Lung (tissue), 12 donors: ENCODE results near the gene AUTS2. TPM values are rescaled to one million over a fixed set of nuclear protein-coding genes. Genes with fewer than 3 reads are reported as not detected.

Experiments used
- ATAC-seq: fragments of 200-7000 bp; cut with Tn5 transposase; one replicate; pipeline ENCODE4 v1.9.1; 2020; ENCODE audit warnings: moderate number of reproducible peaks; ENCODE audit not compliant: insufficient read depth, low FRiP score
- DNase-seq, 3 donors: peaks; one replicate each; pipeline ENCODE4 v3.0.0-alpha.2; 2013 to 2017
- H3K27ac ChIP-seq, 2 donors: one replicate each; pipeline ENCODE4 v1.5.1; 2013; ENCODE audit warnings: mild to moderate bottlenecking in 2 of 2, moderate library complexity in 2 of 2, control low read depth in 1 of 2, inconsistent platforms in 1 of 2, low read depth in 1 of 2, low read length in 1 of 2
- H3K27me3 ChIP-seq, 3 donors: one replicate each; pipeline ENCODE4 v1.5.1; 2013; ENCODE audit warnings: low read length in 2 of 3; ENCODE audit not compliant: control insufficient read depth in 3 of 3, insufficient read depth in 3 of 3
- H3K36me3 ChIP-seq, 4 donors: one replicate each; pipeline ENCODE4 v1.5.1; 2013; ENCODE audit warnings: low read length in 4 of 4, mild to moderate bottlenecking in 1 of 4, moderate library complexity in 1 of 4; ENCODE audit not compliant: control insufficient read depth in 4 of 4, insufficient read depth in 4 of 4
- H3K4me1 ChIP-seq, 5 donors: one replicate each; pipeline ENCODE4 v1.5.1; 2013; ENCODE audit warnings: low read length in 5 of 5, mild to moderate bottlenecking in 2 of 5, moderate library complexity in 1 of 5; ENCODE audit not compliant: control insufficient read depth in 5 of 5, insufficient read depth in 5 of 5
- H3K4me3 ChIP-seq: one replicate; pipeline ENCODE4 v1.5.1; 2013; ENCODE audit warnings: mild to moderate bottlenecking, control low read depth, moderate library complexity
- H3K9ac ChIP-seq, 2 donors: one replicate each; pipeline ENCODE4 v1.5.1; 2013; ENCODE audit warnings: low read length in 2 of 2, control low read depth in 1 of 2; ENCODE audit not compliant: insufficient read depth in 1 of 2
- H3K9me3 ChIP-seq, 4 donors: one replicate each; pipeline ENCODE4 v1.5.1; 2013; ENCODE audit warnings: low read length in 3 of 4, mild to moderate bottlenecking in 1 of 4, moderate library complexity in 1 of 4; ENCODE audit not compliant: control insufficient read depth in 4 of 4, insufficient read depth in 3 of 4
- CTCF ChIP-seq: IDR thresholded peaks from 2 replicates; pipeline ENCODE4 v1.5.1; 2012; ENCODE audit warnings: mild to moderate bottlenecking; ENCODE audit errors: control extremely low read depth, extremely low read depth
- WGBS, 2 donors: extraction: QIAGEN DNeasy Blood & Tissue Kit; methylation state at CpG; one replicate each; pipeline ENCODE4 v1.1.7; 2013; 5-methylcytosine and 5-hydroxymethylcytosine counted together
- polyA plus RNA-seq, 2 donors: library from polyadenylated mRNA; stranded (reverse); fragments of 200-250 nt; gene quantifications; one replicate each; pipeline ENCODE4 v1.2.1, GENCODE V29; 2013
- total RNA-seq, 2 donors: library from RNA; depleted of rRNA in 1 of 2; stranded (reverse); fragments of >200 nt in 1 of 2; gene quantifications; one replicate each; pipeline ENCODE4 v1.2.1, GENCODE V29; 2014 to 2021
- donor health status: control.
- donor health status: control.
- donor health status: Bipolar disorder and iron deficiency.
- donor health status: healthy.
- donor health status: DM: yes; HTN: yes; CAD: no.

AUTS2 gene
- total and polyA plus RNA-seq, 4 donors, result 11.8 to 115 (median 40.6) TPM

GRCh38 chr7:69620650-69621049, 22.4 kb downstream of the AUTS2 start:
- DNase-seq, result no peak
- 93 to 96% methylated on average over 2 of the region's 2 CpGs for WGBS, 2 donors
- H3K9me3 ChIP-seq, result no peaks in the 10 kb centered on the region
- peaks cover 0 to 8% (median 3%) of the 10 kb centered on the region in 5 donors for H3K4me1 ChIP-seq
- H3K36me3 ChIP-seq, result no peaks in the 10 kb centered on the region
- no peak overlapping the region for H3K9ac ChIP-seq
- no peak overlapping the region for H3K27ac ChIP-seq
- no peak for TF ChIP-seq CTCF
- H3K27me3 ChIP-seq, result no peaks in the 10 kb centered on the region
- H3K4me3 ChIP-seq, result no peak overlapping the region
- no peak for ATAC-seq

GRCh38 chr7:69622014-69622835, 23.9 kb downstream of the AUTS2 start:
- Histone ChIP-seq H3K27ac (no peak overlapping the region), H3K4me1 (peaks cover 0 to 8% (median 3%) of the 10 kb centered on the region in 5 donors), H3K4me3 (no peak overlapping the region), H3K27me3 (no peaks in the 10 kb centered on the region), H3K9ac (no peak overlapping the region), H3K36me3 (no peaks in the 10 kb centered on the region), H3K9me3 (no peaks in the 10 kb centered on the region)
- 50 to 60% methylated on average over 2 of the region's 2 CpGs for WGBS, 2 donors
- DNase-seq (no peak), ATAC-seq (no peak)
- TF ChIP-seq CTCF, result no peak

- DNase-seq, result no peak
- no peaks in the 10 kb centered on the region for H3K9me3 ChIP-seq
- no peak overlapping the region for H3K9ac ChIP-seq
- TF ChIP-seq CTCF, result no peak
- ATAC-seq, result no peak
- 73 to 77% methylated on average over 3 of the region's 3 CpGs for WGBS, 2 donors
- no peak overlapping the region for H3K27ac ChIP-seq
- H3K27me3 ChIP-seq, result no peaks in the 10 kb centered on the region
- H3K4me3 ChIP-seq, result no peak overlapping the region
- H3K36me3 ChIP-seq, result no peaks in the 10 kb centered on the region
- peaks cover 0 to 8% (median 3%) of the 10 kb centered on the region in 5 donors for H3K4me1 ChIP-seq
Measured at GRCh38 chr7:69622960-69623359, 24.7 kb downstream of the AUTS2 start.
